HG03571 (cell line): ENCODE data around the gene NGEF.

Source experiments
- ATAC-seq: cut with Tn5 transposase; IDR thresholded peaks from one replicate; pipeline ENCODE4 v1.9.1; 2021; ENCODE audit not compliant: unreplicated experiment

The NGEF gene

DNA sequence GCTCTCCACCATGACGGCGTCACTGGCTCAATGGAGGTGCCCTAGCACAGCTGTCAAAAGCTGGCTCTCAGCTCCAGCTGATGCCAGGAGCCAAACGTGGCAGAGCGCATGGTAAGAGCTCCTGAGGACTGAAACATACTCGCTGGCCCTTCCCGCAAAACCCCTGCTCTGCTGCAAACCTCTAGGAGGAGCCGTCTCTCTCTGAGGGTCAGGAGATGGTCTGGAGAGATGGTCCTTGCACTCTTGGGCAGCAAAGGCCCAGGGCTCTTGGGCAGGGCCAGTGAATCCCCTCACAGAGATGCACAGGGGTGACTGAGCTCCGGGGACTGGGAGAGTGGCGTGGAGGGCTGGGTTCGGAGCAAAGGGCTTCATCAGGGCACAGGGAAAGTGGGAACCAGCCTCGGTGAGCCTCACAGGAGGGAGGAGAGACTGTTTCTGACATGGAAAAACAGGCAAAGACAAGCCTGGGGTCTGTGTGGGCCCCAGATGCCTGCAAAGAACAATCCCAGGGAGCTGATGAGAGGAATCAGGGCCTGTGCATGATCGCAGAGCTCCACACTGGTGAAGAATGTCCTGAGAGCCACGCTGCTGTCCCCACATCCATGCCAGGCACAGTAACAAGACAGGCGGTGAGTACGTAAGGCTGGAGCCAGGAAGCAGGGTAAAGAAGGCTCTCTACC, 125.7 kb downstream of the NGEF start:
- no peak for ATAC-seq

DNA sequence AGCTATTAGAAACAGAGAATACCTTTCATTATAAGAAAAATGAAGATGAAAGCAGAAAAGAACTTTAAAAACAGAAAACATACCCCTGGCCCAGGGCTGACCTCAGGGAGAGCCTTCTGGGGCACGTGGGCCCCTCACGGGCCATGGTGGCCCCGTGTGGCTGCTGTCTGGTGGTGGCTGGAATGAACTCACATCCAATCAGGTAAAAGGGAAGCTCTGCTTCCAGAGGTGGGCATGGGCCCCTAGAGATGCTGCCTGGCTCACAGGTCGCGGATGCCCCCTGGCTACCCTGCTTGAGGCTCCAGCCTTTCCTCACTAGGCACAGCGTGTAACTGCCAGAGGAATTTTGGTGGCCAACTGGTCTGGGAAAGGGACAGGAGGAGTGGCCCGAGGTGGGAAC, 126.4 kb downstream of the NGEF start:
- no peak for ATAC-seq

DNA sequence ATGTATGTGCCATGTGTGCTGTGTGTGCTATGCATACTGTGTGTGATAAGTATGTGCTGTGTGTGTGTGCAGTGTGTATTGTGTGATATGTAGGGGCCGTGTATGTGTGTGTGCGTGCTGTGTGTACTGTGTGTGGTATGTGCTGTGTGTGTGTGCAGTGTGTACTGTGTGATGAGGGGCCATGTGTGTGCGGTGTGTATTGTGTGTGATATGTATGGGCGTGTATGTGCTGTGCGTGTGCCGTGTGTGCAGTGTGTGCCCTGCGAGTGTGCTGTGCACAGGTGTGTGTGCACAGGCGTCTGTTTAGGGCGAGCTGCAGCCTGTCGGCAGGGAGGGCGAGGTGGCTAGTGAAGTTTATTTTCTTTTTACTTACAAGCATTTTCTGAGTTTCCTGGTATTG, 126.9 kb downstream of the NGEF start:
- no peak for ATAC-seq

DNA sequence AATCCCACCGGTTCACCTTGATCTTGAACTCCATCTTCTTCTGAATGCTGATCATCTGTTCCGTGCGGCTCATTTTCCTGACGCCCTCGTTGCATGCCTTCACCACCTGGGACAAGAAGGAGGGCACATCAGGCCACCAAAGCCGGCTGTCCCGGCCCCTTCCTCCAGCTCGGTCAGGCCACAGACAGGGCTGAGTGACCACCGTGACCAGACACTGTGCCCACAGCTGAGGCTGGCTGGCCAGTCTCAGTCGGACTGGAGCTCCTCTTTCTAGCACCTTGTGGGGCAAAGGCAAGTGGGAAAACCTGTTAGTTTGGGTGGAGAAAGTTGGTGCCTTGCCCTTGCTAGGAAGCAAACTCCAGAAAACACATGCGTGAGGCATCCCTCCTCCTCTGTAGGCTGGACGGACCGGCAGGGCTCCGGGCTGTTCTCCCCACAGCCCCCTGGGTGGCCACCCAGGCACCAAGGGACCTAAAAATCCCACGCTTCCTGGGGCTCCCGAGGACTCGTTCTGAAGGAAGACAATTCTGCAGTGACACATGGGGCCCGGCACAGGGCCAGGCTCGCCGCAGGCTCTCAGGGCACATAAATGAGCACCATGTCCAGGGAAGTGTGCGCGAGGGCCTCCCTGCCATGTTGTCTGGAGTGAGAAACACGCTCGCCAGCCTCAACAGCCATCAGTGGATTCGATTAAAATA, 127.6 kb downstream of the NGEF start:
- ATAC-seq: no peak

DNA sequence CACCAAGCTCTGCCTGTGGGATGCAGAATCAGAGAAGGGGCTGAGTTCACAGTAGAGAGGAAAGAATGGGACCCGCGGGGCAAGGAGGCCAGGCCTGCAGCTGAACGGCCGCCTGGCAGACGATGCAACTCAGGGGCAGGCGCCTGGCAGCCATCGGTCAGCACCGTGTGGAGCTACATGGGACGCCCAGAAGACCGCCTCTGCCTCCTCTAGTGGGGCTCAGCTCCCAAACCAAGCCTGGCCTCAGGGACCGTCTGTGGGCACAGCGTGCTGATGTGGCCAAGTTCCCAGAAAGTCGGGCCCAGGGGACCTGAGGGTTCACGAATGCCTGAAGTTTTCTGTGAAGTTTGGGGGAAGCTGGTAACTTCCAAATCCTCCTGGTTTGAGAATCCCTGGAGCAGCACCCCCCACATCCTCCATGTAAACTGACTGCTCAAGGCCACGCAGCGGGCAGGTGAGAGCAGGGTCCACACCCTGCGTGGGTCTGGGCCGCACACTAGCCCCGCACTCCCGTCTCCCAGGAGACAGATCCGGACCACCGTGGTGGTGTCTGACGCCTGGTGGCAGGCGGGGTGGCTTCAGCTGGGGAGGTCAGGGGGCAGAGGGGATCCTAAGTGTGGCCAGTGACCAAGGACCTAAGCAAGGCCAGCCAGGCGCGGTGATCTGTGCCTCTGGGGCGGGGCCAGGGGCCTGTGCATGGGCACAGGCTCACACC, 128.3 kb downstream of the NGEF start:
- ATAC-seq: no peak

DNA sequence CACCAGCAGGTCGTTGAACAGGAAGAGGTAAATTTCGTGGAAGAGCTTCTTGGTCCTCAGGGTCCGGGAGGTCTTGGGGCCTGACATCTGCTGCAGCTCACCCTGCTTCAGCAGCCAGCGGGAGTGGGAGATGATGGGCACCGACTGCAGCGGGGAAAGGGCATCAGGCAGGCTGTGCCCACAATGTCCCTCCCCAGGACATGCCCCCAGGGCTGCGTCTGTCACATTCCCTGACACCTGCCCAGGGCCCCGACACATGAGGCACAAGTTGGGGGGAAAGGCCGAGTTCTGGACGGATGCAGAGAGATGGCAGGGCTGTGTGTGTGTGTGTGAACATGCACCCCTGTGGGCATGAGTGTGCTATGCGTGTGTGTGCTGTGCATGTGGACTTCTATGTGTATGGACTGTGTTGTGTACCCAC, 129.0 kb downstream of the NGEF start:
- ATAC-seq: no peak

DNA sequence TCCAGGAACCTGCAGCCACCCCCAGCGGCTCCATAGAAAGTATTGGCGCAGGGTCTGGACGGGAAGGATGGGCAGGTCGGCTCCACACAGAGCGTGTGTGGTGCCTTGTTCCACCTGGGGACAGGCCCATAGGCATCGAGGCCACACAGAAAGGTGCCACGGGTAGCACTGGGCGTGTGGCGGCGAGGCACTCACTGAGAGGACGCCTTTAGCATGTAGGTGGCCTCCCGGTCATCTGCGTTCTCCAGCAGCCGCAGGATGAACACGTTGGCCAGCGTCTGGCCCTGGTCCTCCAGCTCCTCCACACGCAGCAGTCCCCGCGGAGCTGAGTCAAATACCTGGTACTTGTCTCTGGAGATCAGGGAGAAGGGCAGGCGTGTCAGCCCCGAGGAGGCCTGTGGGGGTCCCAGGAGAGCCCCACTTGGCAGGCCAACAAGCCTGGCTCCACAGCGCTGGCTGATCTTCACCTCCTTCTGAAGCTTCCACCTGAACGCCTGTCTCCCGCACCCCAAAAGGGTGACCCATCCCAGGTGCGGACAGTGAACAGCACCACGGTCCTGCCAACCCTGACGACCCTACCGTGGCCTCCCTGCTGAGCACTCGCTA, 129.8 kb downstream of the NGEF start:
- no peak for ATAC-seq

DNA sequence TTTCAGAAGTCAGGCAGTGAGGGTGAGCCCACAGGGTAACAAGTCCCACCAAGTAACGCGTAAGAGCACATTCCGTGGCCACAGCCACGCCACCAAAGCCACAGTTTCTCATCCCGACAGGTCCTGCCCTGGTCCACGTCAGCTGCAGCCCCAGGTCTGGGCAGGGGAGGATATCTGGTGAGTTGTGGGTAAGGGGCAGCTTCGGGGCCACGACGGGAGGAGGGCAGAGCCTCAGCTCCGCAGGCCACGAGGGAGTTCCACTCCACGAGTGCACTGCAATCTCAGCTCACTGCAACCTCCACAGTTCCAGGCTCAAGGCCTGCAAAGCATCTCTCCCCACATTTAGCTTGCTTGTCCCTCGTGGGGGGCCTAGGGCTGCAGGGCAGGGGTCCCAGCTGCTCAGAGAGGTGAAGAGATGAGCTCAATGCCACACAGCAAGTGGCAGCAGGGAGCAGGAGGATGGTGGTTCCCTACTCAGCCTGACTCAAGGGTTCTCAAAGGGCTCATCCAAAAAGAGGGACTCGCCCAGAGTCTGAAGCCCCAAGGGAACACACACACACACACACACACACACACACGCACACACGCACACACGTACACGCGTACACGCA, 130.4 kb downstream of the NGEF start:
- no peak for ATAC-seq

DNA sequence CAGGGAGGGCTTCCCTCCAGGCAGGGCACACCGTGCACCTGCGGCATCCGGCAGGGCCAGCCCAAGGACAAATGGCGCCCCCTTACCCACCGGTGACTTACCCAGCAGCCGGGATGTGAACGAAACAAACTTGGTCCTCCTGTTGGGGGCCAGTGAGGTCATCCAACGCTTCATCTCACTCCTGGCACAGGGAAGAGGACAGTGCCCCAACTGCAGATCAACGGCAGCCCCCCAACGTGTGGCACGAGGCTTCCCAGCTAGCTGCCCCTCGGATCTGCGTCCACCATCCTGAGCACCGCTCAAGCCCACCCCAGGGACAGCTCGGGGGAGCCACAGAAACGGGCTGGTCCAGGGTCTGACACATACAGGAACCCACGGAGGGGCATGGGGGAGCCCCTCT, 131.0 kb downstream of the NGEF start:
- no peak for ATAC-seq

DNA sequence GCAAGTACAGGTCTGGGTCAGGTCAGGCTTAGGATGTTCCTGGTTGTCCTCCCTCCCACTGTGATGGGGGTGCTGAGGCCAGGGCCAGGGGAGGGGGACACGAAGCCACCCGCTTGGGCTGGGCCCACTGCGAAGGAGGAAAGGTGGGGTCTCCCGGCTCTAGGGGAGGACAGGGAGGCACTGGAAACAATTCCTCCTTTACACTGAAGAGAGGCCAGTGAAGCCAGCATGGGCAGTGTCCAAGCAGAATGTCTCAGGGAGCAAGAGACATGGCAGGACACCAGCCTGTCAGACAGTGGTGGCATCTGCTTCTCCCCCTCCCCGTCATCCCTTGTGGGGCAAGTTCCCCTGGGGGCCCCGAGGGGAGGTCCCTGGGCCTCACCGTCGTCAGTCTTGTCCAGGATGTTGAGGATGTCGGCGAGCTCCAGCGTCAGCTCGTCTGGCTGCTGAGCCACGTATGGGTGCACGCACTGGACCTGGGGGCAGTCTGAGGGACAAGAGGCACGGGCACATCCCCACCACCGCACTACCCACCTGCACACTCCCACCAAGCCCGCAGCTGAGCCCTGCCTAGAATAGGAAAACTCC, 132.2 kb downstream of the NGEF start:
- no peak for ATAC-seq

DNA sequence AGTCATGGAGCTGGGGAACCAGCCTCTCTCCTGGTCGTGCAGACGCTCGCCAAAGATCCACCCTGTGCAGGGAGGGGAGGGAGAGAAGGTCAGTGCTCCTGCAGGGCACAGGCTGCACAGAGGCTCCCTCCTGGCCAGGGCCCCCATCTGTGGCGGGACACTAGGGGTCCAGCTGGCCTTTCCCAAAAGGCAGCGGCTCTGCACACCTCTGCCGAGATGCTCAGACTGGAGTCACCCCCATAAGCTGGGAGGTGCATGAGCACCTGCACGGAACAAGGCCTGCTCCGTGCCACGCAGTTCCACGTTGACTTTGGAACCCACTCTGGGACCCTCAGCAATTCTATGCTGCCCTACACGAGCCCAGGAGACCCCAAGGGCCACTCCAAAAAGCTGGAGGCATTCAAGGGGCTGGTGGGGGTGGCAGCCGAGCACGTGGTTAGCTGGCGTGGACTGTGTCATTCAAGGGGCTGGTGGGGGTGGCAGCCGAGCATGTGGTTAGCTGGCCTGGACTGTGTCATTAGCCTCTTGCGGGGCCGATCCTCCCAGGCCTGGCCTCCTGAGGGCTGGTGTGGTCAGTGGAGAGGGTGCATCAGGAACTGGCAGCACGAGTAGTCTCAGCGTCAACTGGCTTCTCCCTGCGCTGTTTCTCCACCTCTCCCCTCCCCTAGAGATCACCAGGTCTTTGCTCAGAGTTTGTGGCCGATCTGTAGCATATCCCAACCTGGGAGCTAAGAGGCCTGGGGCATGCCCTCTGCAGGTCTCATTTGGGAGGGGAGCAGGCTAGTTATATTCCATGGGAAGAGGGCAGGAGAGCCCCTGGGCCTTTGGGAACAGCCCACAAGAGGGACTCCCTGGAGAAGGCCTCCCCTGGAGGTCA, 133.2 kb downstream of the NGEF start:
- ATAC-seq: no peak

DNA sequence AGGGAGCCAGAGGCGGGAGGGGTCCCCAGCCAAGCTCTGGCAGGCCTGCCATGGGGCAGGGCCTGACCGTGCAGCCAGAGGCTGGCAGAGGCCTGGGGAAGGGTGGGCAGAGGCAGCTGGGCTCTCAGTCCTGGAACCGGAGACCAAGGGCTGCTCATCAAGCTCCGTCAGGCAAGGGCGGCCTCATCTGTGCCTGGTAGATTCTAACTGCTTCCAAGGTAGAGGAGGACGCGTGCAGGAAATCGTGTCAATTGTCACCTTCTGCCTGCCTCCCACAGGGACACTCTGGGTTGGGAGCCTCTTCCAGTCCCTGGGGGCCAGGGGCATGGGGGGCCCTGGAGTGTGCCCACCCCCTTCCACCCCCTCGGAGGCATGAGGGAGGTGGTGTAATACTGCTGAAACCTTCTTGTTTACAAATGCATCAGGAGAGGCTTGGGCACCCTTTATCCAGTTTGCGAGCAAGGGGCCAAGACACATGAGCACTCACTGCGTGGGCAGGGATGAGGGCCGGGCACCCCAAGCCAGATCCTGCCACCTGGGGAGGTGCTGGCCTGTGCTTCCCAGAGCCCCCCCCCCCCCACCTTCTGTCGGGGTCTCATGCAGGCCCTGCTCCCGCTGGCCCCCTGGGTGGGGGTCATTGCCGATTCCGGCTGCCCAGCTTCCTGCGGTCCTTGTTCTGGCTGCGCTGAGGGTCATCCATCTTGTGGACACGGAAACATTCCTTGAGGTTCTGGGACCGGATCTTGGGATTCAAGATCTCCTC, 134.0 kb downstream of the NGEF start:
- ATAC-seq: no peak

DNA sequence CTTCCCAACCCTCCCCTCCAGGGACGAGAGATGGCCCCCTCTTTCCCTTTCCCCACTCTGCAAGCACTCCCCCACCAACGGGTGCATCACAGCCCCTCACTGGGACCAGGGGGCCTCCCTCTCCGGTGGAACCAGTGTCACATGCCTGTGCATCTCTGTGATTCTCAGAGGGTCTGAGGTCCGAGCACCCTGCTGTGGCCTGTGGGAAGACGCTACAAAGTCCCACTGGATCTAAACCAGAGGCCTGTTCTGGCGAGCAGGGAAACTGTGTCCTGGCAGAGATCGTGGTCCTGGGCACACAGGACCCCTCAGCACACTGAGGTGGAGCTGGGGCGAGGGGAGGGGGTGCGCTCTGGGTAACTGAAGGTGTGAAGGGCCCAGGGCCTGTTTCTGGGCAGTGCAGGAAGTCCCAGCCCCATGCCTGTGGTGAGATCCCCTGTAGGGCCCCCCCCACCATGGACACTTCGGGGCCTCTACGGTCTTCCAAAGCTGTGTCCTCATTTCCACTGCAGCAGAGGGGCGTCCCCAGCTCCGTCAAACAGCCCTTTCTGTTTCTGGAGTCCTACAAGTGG, 135.0 kb downstream of the NGEF start:
- ATAC-seq: no peak

DNA sequence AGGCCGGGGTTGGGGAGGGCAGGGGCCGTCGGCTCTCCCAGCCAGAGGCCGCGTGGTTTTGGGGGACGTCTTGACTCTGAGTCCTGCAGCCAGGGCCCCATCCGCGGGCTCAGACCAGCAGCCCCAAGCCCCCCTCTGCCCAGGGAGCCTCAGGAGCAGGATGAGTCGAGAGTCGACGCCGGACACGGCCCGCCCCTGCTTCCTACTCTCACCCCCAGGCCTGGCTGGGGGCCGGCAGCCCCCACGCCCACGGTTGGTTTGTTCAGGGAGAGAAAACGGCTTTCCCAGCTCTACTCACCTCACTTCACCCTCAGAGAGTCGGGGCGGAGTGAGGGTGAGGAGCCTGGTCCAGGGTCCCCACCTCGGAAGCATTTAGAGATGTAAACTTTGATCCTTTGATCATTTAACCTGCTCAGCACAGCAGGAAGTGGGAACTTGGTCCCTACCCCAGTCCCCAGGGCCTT, 136.0 kb downstream of the NGEF start:
- no peak for ATAC-seq

DNA sequence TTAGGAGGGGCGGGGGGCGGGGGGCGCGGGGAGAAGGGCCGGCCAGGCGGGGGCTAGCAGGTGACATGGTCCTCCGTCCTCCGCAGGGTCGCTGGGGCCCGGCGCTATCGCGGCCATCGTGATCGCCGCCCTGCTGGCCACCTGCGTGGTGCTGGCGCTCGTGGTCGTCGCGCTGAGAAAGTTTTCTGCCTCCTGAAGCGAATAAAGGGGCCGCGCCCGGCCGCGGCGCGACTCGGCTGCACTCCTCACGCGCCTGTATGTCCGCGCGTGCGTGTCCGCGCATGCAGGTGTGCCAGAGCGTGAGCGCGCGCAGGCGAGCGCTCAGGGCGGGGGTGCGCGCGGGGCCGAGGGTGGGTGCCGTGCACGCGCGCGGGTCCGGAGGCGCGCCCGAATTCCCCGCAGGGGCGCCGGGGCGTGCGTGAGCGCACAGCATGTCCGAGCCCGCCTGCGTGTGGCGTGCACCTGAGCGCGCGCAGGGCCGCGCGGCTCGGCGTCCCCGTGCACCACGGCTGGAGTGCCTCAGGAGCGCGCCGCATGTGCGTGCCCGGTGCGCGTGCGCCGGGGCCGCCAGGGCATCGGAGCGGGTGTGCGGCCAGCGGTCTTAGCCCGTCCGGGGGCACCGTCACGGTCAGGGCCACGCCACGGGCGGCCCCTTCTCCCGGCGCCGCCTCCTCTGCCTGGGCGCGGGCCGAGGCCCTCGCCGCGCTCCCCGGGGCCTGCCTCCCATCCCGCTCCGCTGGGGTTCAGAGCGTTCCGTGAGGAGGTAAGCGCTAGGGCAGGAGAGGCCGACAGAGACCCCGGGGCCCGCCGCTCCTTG, 136.7 kb downstream of the NGEF start:
- no peak for ATAC-seq

DNA sequence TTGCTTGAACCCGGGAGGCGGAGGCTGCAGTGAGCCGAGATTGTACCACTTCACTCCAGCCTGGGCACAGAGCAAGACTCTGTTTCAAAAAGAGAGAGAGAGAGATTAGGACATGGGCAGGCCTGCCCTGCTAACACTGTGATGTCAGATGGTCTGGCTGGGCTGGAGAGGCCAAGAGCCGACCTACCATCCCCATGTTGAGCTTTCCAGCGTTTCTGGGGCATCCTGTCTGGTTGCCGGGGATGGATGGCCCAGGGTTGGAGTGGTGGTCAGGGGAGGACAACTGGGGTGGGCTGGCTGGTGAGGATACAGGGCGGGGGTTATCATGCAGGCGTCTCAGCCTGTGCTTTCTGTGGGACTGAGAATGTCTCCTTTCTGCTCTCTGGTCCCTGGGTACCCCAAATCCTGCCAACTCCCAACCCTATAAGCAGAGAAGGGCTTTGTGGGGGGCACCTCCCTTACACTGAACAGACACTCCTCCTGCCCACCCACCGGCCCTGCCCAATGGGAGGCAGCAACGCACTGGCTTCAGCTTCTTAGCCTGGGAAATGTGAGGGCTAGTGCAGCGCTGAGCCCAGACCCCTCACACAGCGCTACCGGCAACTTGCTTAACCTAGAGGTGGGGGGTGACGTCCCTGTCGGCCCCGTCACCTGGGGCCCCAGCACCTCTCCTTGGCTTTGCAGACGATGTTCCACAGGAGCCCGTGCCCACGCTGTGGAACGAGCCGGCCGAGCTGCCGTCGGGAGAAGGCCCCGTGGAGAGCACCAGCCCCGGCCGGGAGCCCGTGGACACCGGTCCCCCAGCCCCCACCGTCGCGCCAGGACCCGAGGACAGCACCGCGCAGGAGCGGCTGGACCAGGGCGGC, 137.6 kb downstream of the NGEF start:
- no peak for ATAC-seq

DNA sequence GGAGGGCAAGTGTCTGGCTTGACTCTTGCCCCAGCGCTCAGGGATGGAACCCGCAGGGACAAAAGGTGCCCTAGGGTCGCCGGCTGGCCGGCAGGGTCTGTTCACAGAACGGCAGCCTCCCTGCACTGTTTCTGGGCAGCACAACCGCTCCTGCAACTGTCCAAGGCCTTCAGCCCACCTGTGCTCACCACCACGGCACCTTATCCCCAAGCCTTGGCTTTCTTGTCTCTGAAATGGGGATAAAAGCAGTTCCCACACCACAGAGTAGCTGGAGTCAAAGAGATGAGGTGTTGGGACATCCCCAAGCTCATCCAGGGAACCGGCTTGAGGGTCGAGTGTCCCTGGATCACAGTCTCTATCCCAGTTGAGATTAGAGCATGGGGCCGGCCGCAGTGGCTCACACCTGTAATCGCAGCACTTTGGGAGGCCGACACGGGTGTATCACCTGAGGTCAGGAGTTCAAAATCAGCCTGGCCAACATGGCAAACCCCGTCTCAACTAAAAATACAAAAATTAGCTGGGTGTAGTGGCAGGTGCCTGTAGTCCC, 138.3 kb downstream of the NGEF start:
- ATAC-seq: no peak
